Measurements from ENCODE around the gene MDP1.

DNA sequence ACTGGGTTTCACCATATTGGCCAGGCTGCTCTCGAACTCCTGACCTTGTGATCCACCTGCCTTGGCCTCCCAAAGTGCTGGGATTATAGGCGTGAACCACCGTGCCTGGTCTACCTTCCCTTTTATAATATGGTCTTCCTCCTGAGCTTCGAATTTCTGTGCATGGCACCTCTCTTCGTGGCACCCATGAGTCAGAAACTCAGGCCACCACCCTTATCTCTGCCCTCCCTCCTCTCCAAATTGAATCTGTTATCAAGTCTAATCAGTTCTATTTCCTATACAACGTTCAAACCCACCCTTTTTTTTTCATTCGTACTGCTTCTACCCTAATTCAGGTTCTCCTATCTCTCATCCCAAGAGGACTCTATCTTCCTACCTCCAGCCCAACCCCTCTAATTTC lies 31.6 kb upstream of the MDP1 start:
- TF ChIP-seq CTCF (IDR thresholded peaks at IDR 0.05) (no peak), POLR2A (IDR thresholded peaks at IDR 0.05) (no peak)
